Endothelial cell of umbilical vein (primary cell): ENCODE results near the gene XRCC4. TPM values are rescaled to one million over a fixed set of nuclear protein-coding genes. Genes with fewer than 3 reads are reported as not detected.

ENCODE experiments used
- BruUV-seq: library from RNA; stranded (reverse); fragments of 400-500 nt; replicated peaks from 2 replicates; lab custom pipeline; 2021; lab: Mats Ljungman, UMichigan
- CTCF ChIA-PET: fragments of 300-600, 350-600 bp; sonication (Branson Sonifier 250); formaldehyde crosslinking; loops from one replicate; lab custom pipeline; 2021; ENCODE audit warnings: antibody characterized with exemption, inconsistent platforms; lab: Charles Lee
- POLR2A ChIA-PET: fragments of 300-600, 350-600 bp; sonication (Branson Sonifier 250); formaldehyde crosslinking; loops from one replicate; lab custom pipeline; 2021; ENCODE audit warnings: antibody characterized with exemption, inconsistent platforms; lab: Charles Lee
- DNase-seq: peaks from one replicate; pipeline ENCODE4 v3.0.0-alpha.2; 2011; ENCODE audit warnings: low read depth, low spot score
- FAIRE-seq: peaks from 2 replicates; lab custom pipeline; 2011; peaks lifted over from hg19 to GRCh38; lab: Jason Lieb, UNC
- H2AFZ ChIP-seq: 2 replicates; pipeline ENCODE4 v1.6.0; 2012; ENCODE audit warnings: low read depth, low read length, control low read depth, inconsistent platforms
- H3K27ac ChIP-seq: 2 replicates; pipeline ENCODE4 v1.5.1; 2011; ENCODE audit warnings: low read depth, mild to moderate bottlenecking, control low read depth, low read length, moderate library complexity; ENCODE audit not compliant: insufficient read depth
- H3K27me3 ChIP-seq, 2 experiments: 2 replicates each; pipeline versions ENCODE4 v1.6.0 to v1.6.1; 2011; ENCODE audit warnings: low read length in 2 of 2, mixed read lengths in 1 of 2; ENCODE audit not compliant: control insufficient read depth in 2 of 2, insufficient read depth in 2 of 2
- H3K36me3 ChIP-seq, 2 experiments: 2 replicates in 1 of 2; 3 replicates in 1 of 2; pipeline ENCODE4 v1.5.1; 2011; ENCODE audit warnings: low read length in 2 of 2, mild to moderate bottlenecking in 1 of 2, moderate library complexity in 1 of 2; ENCODE audit not compliant: control insufficient read depth in 2 of 2, insufficient read depth in 2 of 2; ENCODE audit errors: extremely low read depth in 1 of 2
- H3K4me1 ChIP-seq: 3 replicates; pipeline ENCODE4 v1.5.1; 2011; ENCODE audit warnings: mild to moderate bottlenecking, low read length; ENCODE audit not compliant: control insufficient read depth, insufficient read depth; ENCODE audit errors: extremely low read depth
- H3K4me2 ChIP-seq: 2 replicates; pipeline ENCODE4 v1.6.1; 2011; ENCODE audit warnings: low read length, control low read depth, mixed read lengths; ENCODE audit not compliant: insufficient read depth
- H3K4me3 ChIP-seq, 3 experiments: fragments of 200-600 bp in 1 of 3; sonication (generic), shearing (Covaris generic) in 1 of 3; replicated peaks in 1 of 3; 2 replicates each; pipeline ENCODE4 v1.5.1; 2011 to 2016; ENCODE audit warnings: control low read depth in 3 of 3, low read length in 3 of 3, mild to moderate bottlenecking in 2 of 3, inconsistent platforms in 1 of 3, low read depth in 1 of 3, moderate library complexity in 1 of 3; ENCODE audit not compliant: insufficient read depth in 1 of 3
- H3K79me2 ChIP-seq: 2 replicates; pipeline ENCODE4 v1.6.0; 2012; ENCODE audit warnings: low read length, inconsistent platforms; ENCODE audit not compliant: control insufficient read depth, insufficient read depth
- H3K9ac ChIP-seq: replicated peaks from 2 replicates; pipeline ENCODE3; 2011; ENCODE audit warnings: low read length, control low read depth; ENCODE audit not compliant: insufficient read depth; ENCODE audit errors: extremely low read depth
- H3K9me1 ChIP-seq: replicated peaks from 3 replicates; pipeline ENCODE4 v1.6.0; 2011; ENCODE audit warnings: mild to moderate bottlenecking, low read length; ENCODE audit not compliant: control insufficient read depth, insufficient read depth; ENCODE audit errors: extremely low read depth
- H3K9me3 ChIP-seq: replicated peaks from 2 replicates; pipeline ENCODE4 v1.5.1; 2012; ENCODE audit warnings: low read length, inconsistent platforms; ENCODE audit not compliant: control insufficient read depth, insufficient read depth
- H4K20me1 ChIP-seq: replicated peaks from 2 replicates; pipeline ENCODE3; 2011; ENCODE audit warnings: mild to moderate bottlenecking, low read length; ENCODE audit not compliant: control insufficient read depth, insufficient read depth; ENCODE audit errors: extremely low read depth
- CTCF ChIP-seq, 2 donors: IDR thresholded peaks; 1 replicate in 1 of 2; 2 replicates in 1 of 2; pipeline ENCODE4 v1.5.1; 2011; ENCODE audit warnings: low read length in 2 of 2, mild to moderate bottlenecking in 2 of 2, moderate library complexity in 2 of 2, control low read depth in 1 of 2, inconsistent platforms in 1 of 2, low read depth in 1 of 2; ENCODE audit not compliant: insufficient read depth in 1 of 2; ENCODE audit errors: extremely low read depth in 1 of 2
- EZH2 ChIP-seq: IDR thresholded peaks from 2 replicates; pipeline ENCODE4 v1.6.1; 2012; ENCODE audit warnings: borderline replicate concordance, low read depth, mild to moderate bottlenecking, moderate library complexity, low read length, inconsistent platforms; ENCODE audit not compliant: severe bottlenecking
- FOS ChIP-seq: IDR thresholded peaks from 2 replicates; pipeline ENCODE4 v1.6.1; 2011; ENCODE audit warnings: mild to moderate bottlenecking, low read length, moderate library complexity, borderline replicate concordance; ENCODE audit not compliant: insufficient read depth
- GATA2 ChIP-seq: IDR thresholded peaks from 2 replicates; pipeline ENCODE4 v1.7.0; 2011; ENCODE audit warnings: low read depth, mild to moderate bottlenecking, moderate library complexity, mixed read lengths, low read length; ENCODE audit not compliant: insufficient read length, insufficient read depth
- JUN ChIP-seq: IDR thresholded peaks from 2 replicates; pipeline ENCODE4 v1.6.1; 2011; ENCODE audit warnings: borderline replicate concordance, low read depth; ENCODE audit not compliant: insufficient read length, insufficient read depth
- MAX ChIP-seq: IDR thresholded peaks from 2 replicates; pipeline ENCODE4 v1.6.1; 2011; ENCODE audit not compliant: insufficient read depth, insufficient read length
- MYC ChIP-seq: IDR thresholded peaks from one replicate; pipeline ENCODE4 v1.6.1; 2011; ENCODE audit warnings: mild to moderate bottlenecking, low read depth, low read length
- POLR2A ChIP-seq: IDR thresholded peaks from 2 replicates; pipeline ENCODE4 v1.6.1; 2012; ENCODE audit warnings: low read depth, mild to moderate bottlenecking, control low read depth, low read length
- POLR2AphosphoS5 ChIP-seq: IDR thresholded peaks from 2 replicates; pipeline ENCODE4 v1.6.1; 2012; ENCODE audit warnings: low read depth, mild to moderate bottlenecking, control low read depth, low read length, moderate library complexity; ENCODE audit not compliant: insufficient read depth
- dilution Hi-C: fragments of 300-500 bp; cut with MboI; formaldehyde crosslinking; loops from one replicate; pipeline ENCODE4 v1.15.0; 2019; ENCODE audit warnings: low sequenced_read_pairs; ENCODE audit not compliant: extremely low pct_ligation_motif_present
- intact Hi-C: fragments of 100-400 bp; cut with micrococcal nuclease; formaldehyde crosslinking; loops from one replicate; pipeline ENCODE4 v1.10.0; 2022
- polyA plus RNA-seq, 4 experiments: library from polyadenylated mRNA; depleted of rRNA in 3 of 4; stranded (reverse) in 3 of 4; unstranded in 1 of 4; fragments of >200 nt; gene quantifications; 2 replicates each; pipeline versions ENCODE4 v1.2.1 to v1.2.3, GENCODE V29; 2011 to 2012; ENCODE audit warnings: missing spikeins in 1 of 4
- total RNA-seq: library from RNA; stranded (reverse); gene quantifications from 2 replicates; pipeline ENCODE4 v1.2.3, GENCODE V29; 2021

Gene XRCC4
- total and polyA plus RNA-seq, 2 donors (not counting 3 experiments of a cell fraction or from before 2014, with no cell fraction given), result 1.3 to 7.7 TPM

GRCh38 chr5:83375049-83375745 is 297.9 kb downstream of the XRCC4 start:
- Histone ChIP-seq H3K27ac (no peak overlapping the region), H3K4me3 (no peak overlapping the region), H3K4me2 (no peak overlapping the region), H2AFZ (no peak overlapping the region), H3K9me1 (no peaks in the 10 kb centered on the region), H3K36me3 (no peaks in the 10 kb centered on the region), H3K4me1 (no peaks in the 10 kb centered on the region), H3K9me3 (no peaks in the 10 kb centered on the region), H3K79me2 (no peaks in the 10 kb centered on the region), H4K20me1 (no peaks in the 10 kb centered on the region), H3K9ac (no peak overlapping the region), H3K27me3 (no peaks in the 10 kb centered on the region)
- FAIRE-seq, result no peak
- no peak for DNase-seq
- dilution Hi-C loops, result no loop called here
- TF ChIP-seq MYC (no peak), GATA2 (no peak), EZH2 (no peak), FOS (peak; percentile 18), POLR2A (no peak), POLR2AphosphoS5 (no peak), JUN (no peak), MAX (no peak)
- POLR2A ChIA-PET, result no interaction called here
- no TSS peak for BruUV-seq
- CTCF ChIA-PET, result no interaction called here
- intact Hi-C loops, result no loop called here

- dilution Hi-C loops, result no loop called here
- CTCF ChIA-PET, result interaction anchor here (1.6 kb wide), 1 partner anchor 13 kb away, joined by 3 read pairs; no protein-coding TSS in a partner anchor
- Histone ChIP-seq H3K79me2 (no peaks in the 10 kb centered on the region), H3K27ac (no peak overlapping the region), H3K9ac (no peak overlapping the region), H3K36me3 (no peaks in the 10 kb centered on the region), H4K20me1 (no peaks in the 10 kb centered on the region), H3K9me3 (no peaks in the 10 kb centered on the region), H3K9me1 (no peaks in the 10 kb centered on the region), H3K4me2 (no peak overlapping the region), H3K4me3 (no peak overlapping the region), H3K4me1 (no peaks in the 10 kb centered on the region), H2AFZ (no peak overlapping the region), H3K27me3 (no peaks in the 10 kb centered on the region)
- intact Hi-C loops, result no loop called here
- FAIRE-seq (no peak), DNase-seq (no peak)
- TF ChIP-seq MYC (no peak), FOS (no peak), POLR2A (no peak), JUN (no peak), POLR2AphosphoS5 (no peak), MAX (no peak), GATA2 (no peak), CTCF (IDR thresholded peaks at IDR 0.05; ENCODE audit: extremely low read depth in 1 of 2, insufficient read depth in 1 of 2, low read depth in 1 of 2, low read length in 2 of 2) (no peak), EZH2 (no peak)
- no TSS peak for BruUV-seq
- POLR2A ChIA-PET, result no interaction called here
Observed at GRCh38 chr5:83376461-83376860, 299.1 kb downstream of the XRCC4 start.
